HG03135 (cell line): Measurements from ENCODE around the gene LRP1.

Experiments
- ATAC-seq: cut with Tn5 transposase; IDR thresholded peaks from one replicate; pipeline ENCODE4 v1.9.1; 2021; ENCODE audit warnings: mild to moderate bottlenecking, moderate library complexity; ENCODE audit not compliant: unreplicated experiment

LRP1 gene

GRCh38 chr12:57152639-57153038 lies 24.4 kb downstream of the LRP1 start:
- ATAC-seq, result no peak

GRCh38 chr12:57153415-57153997 lies 25.2 kb downstream of the LRP1 start:
- no peak for ATAC-seq

DNA sequence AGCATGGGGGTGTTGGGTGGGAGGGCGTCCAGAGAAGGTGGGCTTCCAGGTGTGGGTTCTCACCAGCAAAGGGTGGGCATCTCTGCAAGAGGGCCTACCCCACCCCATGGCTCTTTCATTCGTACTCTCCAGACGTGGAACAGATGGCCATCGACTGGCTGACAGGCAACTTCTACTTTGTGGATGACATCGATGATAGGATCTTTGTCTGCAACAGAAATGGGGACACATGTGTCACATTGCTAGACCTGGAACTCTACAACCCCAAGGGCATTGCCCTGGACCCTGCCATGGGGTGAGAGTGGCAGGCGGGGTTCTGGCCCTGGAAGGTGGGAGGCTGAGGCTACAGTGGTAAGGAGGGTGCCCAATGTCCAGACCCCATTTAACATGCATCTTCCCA lies 25.8 kb downstream of the LRP1 start:
- ATAC-seq, result no peak

DNA sequence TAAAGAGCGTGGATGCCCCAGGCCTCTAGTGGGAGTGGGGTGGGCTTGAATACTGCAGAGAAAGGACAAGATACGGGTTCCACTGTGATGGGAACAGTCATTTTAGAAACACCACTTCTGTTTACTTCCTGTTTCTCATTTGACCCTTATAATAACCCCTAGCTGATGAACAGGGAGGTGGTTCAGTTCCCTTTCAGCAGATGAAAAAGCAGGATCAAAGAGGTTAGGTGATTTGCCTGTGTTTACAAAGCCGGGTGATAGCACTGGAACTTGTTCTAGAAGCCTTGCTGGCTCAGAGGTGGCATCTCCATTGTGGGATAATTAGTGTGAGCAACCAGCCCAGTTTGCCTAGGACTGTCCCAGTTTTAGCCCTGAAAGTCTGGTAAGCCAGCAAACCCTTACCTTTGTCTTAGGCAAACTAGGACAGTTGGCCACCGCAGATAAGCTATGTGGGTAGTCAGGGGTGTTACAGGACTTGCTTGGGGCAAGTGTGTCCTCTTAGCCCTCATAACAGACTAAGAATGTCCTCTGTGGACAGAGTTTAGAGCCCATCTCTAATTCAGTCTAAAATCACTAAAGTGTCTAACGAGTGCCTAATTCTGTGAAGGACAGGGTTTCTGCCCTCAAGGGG lies 26.6 kb downstream of the LRP1 start:
- no peak for ATAC-seq

DNA sequence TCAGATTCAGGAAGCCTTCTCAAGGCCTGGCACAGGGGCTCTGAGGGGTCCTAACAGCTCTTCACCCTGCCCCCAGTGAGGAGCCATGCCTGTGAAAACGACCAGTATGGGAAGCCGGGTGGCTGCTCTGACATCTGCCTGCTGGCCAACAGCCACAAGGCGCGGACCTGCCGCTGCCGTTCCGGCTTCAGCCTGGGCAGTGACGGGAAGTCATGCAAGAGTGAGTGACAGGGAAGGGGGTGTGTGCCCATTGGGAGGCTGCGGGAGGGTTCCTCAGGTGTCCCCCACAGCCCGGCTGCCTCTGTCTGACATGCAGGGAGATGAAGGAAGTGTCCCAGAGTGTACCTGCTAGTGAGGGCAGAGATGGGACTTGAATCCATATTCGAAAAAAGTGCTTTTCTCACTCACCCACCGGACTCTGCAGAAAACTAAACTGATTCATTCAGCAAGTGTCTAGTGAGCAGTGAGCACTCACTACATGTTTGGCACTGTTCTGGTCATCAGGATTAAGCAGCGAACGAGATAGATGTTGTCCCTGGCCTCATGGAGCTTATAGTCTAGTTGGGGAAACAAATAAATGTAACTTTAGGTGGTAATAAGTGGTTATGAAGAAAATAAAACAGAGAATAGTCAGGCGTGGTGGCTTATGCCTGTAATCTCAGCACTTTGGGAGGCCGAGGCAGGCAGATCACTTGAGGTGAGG lies 28.6 kb downstream of the LRP1 start:
- no peak for ATAC-seq

DNA sequence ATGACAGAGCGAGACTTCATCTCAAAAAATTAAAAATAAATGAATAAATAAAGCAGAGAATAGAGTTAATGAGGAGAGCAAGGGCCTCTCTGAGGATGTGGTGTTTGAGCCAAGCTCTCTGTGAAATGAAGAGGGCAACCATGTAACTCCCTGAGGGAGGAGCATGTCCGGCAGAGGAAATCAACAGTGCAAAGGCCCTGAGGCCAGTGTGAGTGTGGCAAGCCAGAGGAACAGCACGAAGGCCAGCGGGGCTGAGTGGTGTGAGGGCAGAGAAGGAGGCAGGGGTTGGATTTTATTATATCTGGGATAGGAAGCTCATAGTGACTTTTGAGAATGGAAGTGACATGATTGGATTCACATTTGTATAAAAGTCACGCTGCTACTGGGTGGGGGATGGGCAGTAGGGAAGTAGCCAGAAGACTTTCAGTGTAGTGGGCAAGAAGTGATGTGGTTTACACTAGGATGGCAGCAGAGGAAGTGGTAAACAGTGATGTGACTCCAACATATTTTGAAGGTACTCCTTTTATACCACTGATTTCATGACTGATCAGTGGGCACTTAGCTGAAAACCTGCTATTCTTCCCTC lies 29.4 kb downstream of the LRP1 start:
- ATAC-seq, result no peak

- no peak for ATAC-seq
Measured at GRCh38 chr12:57158186-57158585, 29.9 kb downstream of the LRP1 start.

GRCh38 chr12:57158665-57159064 lies 30.4 kb downstream of the LRP1 start:
- no peak for ATAC-seq

DNA sequence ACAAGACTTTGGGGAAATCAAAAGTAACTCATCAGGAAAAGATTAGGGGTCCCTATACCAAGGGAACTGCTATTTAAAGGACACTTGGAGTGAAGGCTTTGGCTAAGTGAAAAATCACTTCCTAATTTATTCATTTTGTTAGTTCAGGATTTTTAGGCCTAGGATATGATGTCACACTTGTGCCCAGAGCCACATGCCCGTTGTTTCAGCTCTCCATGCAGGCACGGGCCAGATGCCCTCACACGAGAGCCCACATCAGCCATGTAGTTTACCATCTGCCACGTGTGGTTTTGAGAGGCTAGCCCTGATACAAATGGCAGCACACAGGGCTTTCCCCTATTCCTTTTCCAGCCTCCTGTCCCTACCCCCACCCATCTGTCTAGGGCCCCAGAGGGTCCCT lies 31.0 kb downstream of the LRP1 start:
- no peak for ATAC-seq

- no peak for ATAC-seq
Measured at GRCh38 chr12:57160040-57160439, 31.8 kb downstream of the LRP1 start.

DNA sequence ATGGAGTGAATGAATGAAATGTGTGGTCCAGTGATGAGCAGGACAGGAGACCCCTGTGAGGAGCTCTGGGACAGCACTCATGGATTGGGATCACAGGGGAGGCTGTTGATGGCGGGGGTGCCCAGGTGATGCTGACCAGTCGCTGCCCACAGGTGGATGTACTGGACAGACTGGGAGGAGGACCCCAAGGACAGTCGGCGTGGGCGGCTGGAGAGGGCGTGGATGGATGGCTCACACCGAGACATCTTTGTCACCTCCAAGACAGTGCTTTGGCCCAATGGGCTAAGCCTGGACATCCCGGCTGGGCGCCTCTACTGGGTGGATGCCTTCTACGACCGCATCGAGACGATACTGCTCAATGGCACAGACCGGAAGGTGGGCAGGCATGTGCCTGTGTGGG lies 32.5 kb downstream of the LRP1 start:
- no peak for ATAC-seq

GRCh38 chr12:57161491-57161890 lies 33.2 kb downstream of the LRP1 start:
- ATAC-seq, result no peak

DNA sequence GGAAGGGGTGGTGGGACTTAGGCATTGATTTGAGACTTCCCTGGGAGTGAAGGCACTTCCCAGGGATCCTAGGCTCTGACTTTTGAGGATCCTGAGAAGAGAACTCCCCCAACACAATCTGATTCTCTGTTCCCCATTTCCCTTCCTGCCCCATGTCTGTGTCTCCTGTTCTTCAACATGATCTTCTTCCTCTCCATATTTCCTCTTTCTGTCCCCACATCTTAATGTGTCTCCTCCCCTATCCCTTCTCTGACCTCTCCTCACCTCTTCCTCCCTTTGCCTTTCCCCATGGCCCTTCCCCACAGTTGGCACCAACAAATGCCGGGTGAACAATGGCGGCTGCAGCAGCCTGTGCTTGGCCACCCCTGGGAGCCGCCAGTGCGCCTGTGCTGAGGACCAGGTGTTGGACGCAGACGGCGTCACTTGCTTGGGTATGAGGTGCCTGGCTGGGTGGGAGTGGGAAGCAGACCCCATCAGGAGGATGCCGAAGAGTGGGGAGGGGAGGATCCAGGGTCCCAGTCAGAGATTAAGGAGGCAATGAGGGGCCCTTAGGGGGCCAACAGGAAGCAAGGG lies 34.4 kb downstream of the LRP1 start:
- no peak for ATAC-seq

DNA sequence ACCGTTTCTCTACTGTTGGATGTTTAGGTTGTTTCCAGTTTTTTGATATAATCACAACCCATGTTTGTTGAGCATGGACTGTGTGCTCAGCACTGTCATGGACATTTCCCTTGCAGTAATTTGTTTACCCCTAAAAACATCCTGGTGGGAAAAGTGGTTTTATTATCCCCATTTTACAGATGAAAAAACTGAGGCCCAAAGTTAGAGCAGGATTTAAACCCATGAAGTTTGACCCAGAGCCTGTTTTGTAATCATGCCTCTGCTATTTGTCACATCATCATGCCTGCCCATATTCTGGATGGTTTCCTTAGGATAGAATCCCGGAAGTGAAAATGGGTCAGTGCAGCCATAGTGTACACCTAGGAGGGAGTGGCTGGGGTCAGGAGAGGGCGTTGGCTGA lies 36.2 kb downstream of the LRP1 start:
- no peak for ATAC-seq

DNA sequence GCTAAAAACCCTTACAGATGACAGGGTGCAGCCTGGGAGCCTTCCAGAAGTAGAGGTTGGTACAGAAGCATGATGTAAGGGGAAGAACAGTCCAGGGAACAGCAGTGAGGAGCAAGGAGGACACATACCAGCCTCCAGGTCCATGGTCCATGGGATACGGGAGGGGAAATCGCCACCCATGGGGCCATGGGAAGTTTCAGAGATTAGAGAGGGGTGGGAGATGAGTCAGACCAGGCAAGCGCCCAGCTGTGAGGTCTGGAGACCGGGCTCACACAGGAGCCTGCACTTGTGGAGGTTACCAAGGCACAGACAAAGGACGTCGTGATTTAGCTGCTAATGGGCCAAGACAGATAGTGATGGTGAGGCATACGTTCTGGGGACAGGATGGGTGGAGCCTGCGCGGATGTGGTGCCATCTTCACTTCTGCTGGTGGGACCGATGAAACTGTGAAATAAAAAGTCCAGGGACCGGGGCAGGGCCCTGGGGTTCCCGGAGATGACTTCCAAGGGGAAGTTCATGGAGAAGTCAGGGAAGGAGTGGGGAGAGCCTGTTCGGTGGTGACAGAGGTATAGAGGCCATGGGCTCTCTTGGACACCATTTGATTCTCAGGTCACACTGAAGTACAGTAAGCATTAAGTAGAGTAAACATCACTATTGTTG lies 36.8 kb downstream of the LRP1 start:
- no peak for ATAC-seq

DNA sequence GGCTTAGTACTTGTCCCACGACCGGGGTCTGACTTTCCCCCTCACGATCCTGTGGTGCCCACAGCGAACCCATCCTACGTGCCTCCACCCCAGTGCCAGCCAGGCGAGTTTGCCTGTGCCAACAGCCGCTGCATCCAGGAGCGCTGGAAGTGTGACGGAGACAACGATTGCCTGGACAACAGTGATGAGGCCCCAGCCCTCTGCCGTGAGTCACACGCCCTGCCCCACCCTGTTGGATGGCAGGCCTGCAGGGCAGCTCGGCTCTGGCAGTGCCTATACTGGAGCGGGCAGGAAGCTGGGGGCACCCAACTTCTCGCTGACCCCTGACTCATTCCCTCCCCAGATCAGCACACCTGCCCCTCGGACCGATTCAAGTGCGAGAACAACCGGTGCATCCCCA lies 37.5 kb downstream of the LRP1 start:
- ATAC-seq, result no peak

GRCh38 chr12:57166971-57167371 lies 38.7 kb downstream of the LRP1 start:
- no peak for ATAC-seq

- no peak for ATAC-seq
Measured at GRCh38 chr12:57168058-57168457, 39.8 kb downstream of the LRP1 start.

GRCh38 chr12:57169046-57169795 lies 40.9 kb downstream of the LRP1 start:
- ATAC-seq, result no peak

DNA sequence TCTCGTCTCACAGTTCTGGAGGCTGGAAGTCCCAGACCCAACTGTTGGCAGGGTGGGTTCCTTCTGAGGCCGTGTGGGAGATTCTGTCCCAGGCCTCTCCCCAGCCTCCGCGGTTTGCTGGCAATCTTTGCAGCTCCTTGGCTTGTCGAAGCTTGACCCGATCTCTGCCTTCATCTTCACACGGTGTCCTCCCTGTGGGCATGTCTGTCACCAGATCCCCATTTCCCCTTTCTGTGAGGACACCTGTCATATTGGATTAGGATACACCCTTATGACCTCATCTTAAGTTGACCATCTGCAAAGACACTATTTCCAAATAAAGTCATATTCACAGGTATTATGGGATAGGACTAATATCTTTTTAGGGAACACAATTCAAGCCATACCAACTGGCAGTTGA lies 41.7 kb downstream of the LRP1 start:
- no peak for ATAC-seq

GRCh38 chr12:57170408-57170807 lies 42.1 kb downstream of the LRP1 start:
- ATAC-seq, result no peak
